HG02678 (cell line): ENCODE measurements around the gene RFTN1.
A peak's percentile ranks its signal among the peaks of the same experiment; 100 is the strongest.

ENCODE experiments used
- ATAC-seq: cut with Tn5 transposase; IDR thresholded peaks from one replicate; pipeline ENCODE4 v1.9.1; 2021; ENCODE audit warnings: mild to moderate bottlenecking, moderate library complexity; ENCODE audit not compliant: unreplicated experiment

RFTN1 gene

GRCh38 chr3:16513141-16514020 lies at the start of gene RFTN1:
Gene RFTN1 (minus strand): TSS chr3:16513699. CDS start chr3:16493869, 19,830 bp downstream.
- no peak for ATAC-seq

GRCh38 chr3:16559653-16560365 lies 46.3 kb upstream of the RFTN1 start:
- ATAC-seq: no peak

GRCh38 chr3:16554126-16554525 lies 40.6 kb upstream of the RFTN1 start:
- no peak for ATAC-seq

- ATAC-seq: no peak
These were observed 39.3 kb upstream of the RFTN1 start for GRCh38 chr3:16552757-16553156.

- ATAC-seq: no peak
These were observed 38.0 kb upstream of the RFTN1 start for GRCh38 chr3:16551342-16551976.

- peak; percentile 68 for ATAC-seq
These were observed 37.3 kb upstream of the RFTN1 start for GRCh38 chr3:16550676-16551341.

- peak; percentile 24 for ATAC-seq
These were observed 36.8 kb upstream of the RFTN1 start for GRCh38 chr3:16550305-16550675.

- no peak for ATAC-seq
These were observed 35.2 kb upstream of the RFTN1 start for GRCh38 chr3:16548721-16549120.

GRCh38 chr3:16547561-16548357 lies 34.3 kb upstream of the RFTN1 start:
- no peak for ATAC-seq

- ATAC-seq: no peak
These were observed 32.9 kb upstream of the RFTN1 start for GRCh38 chr3:16546186-16547010.

- no peak for ATAC-seq
These were observed 32.1 kb upstream of the RFTN1 start for GRCh38 chr3:16545413-16546185.

- no peak for ATAC-seq
These were observed 29.9 kb upstream of the RFTN1 start for GRCh38 chr3:16543242-16543864.

GRCh38 chr3:16538507-16538906 lies 25.0 kb upstream of the RFTN1 start:
- no peak for ATAC-seq

GRCh38 chr3:16536996-16537395 lies 23.5 kb upstream of the RFTN1 start:
- no peak for ATAC-seq

GRCh38 chr3:16536344-16536663 lies 22.8 kb upstream of the RFTN1 start:
- ATAC-seq: no peak

- ATAC-seq: no peak
These were observed 21.3 kb upstream of the RFTN1 start for GRCh38 chr3:16534640-16535262.

- ATAC-seq: no peak
These were observed 20.6 kb upstream of the RFTN1 start for GRCh38 chr3:16533928-16534574.
